MM.1S (cell line): ENCODE results near the gene RALA.

ENCODE experiments used
- DNase-seq: peaks from one replicate; pipeline ENCODE4 v3.0.0-alpha.2; 2015
- H2AFZ ChIP-seq: fragments of 300-600 bp; sonication (generic); 2 replicates; pipeline ENCODE4 v1.6.0; 2016; ENCODE audit warnings: antibody characterized with exemption, low read length
- H3F3A ChIP-seq: fragments of 300-600 bp; sonication (generic); 2 replicates; pipeline ENCODE4 v1.6.1; 2016; ENCODE audit warnings: mild to moderate bottlenecking, antibody characterized with exemption, low read length, moderate library complexity, mixed read lengths; ENCODE audit not compliant: insufficient read depth
- H3K27ac ChIP-seq: fragments of 300-600 bp; sonication (generic); 2 replicates; pipeline ENCODE4 v1.5.1; 2016; ENCODE audit warnings: mild to moderate bottlenecking, low read length
- H3K27me3 ChIP-seq: fragments of 300-600 bp; sonication (generic); replicated peaks from 2 replicates; pipeline ENCODE4 v1.6.0; 2016; ENCODE audit warnings: low read length; ENCODE audit not compliant: insufficient read depth
- H3K36me3 ChIP-seq: fragments of 300-600 bp; sonication (generic); replicated peaks from 2 replicates; pipeline ENCODE4 v1.6.1; 2016; ENCODE audit warnings: mild to moderate bottlenecking, low read length, mixed read lengths; ENCODE audit not compliant: insufficient read depth
- H3K4me1 ChIP-seq: fragments of 300-600 bp; sonication (generic); 2 replicates; pipeline ENCODE4 v1.6.1; 2016; ENCODE audit warnings: low read length, mixed read lengths
- H3K4me2 ChIP-seq: fragments of 300-600 bp; sonication (generic); 2 replicates; pipeline ENCODE4 v1.6.0; 2016; ENCODE audit warnings: low read depth, low read length
- H3K4me3 ChIP-seq: fragments of 300-600 bp; sonication (generic); 2 replicates; pipeline ENCODE4 v1.5.1; 2016; ENCODE audit warnings: low read length, mixed read lengths
- H3K79me2 ChIP-seq: fragments of 300-600 bp; sonication (generic); 2 replicates; pipeline ENCODE4 v1.6.1; 2016; ENCODE audit warnings: mixed run types, low read length, mixed read lengths
- H3K9ac ChIP-seq: fragments of 300-600 bp; sonication (generic); 2 replicates; pipeline ENCODE4 v1.6.1; 2016; ENCODE audit warnings: low read length, mixed read lengths
- H3K9me2 ChIP-seq: fragments of 300-600 bp; sonication (generic); replicated peaks from 2 replicates; pipeline ENCODE4 v1.6.1; 2016; ENCODE audit warnings: mild to moderate bottlenecking, low read length, mixed read lengths; ENCODE audit not compliant: insufficient read depth
- H3K9me3 ChIP-seq: fragments of 300-600 bp; sonication (generic); replicated peaks from 2 replicates; pipeline ENCODE4 v1.6.1; 2016; ENCODE audit warnings: mild to moderate bottlenecking, low read length, mixed read lengths; ENCODE audit not compliant: insufficient read depth
- H4K20me1 ChIP-seq: fragments of 300-600 bp; sonication (generic); 2 replicates; pipeline ENCODE4 v1.6.1; 2016; ENCODE audit warnings: mild to moderate bottlenecking, low read length, moderate library complexity, mixed read lengths; ENCODE audit not compliant: insufficient read depth
- CTCF ChIP-seq: fragments of 300-600 bp; sonication (generic); IDR thresholded peaks from 2 replicates; pipeline ENCODE4 v1.5.1; 2016; ENCODE audit warnings: antibody characterized with exemption, low read length, mixed read lengths
- EZH2 ChIP-seq: fragments of 300-600 bp; sonication (generic); optimal IDR thresholded peaks from 2 replicates; pipeline ENCODE3; 2017; ENCODE audit warnings: low read depth, mild to moderate bottlenecking, antibody characterized with exemption, low read length, mixed read lengths
- EZH2phosphoT487 ChIP-seq: fragments of 300-600 bp; sonication (generic); IDR thresholded peaks from 2 replicates; pipeline ENCODE4 v1.6.1; 2018; ENCODE audit warnings: antibody characterized with exemption, low read length

RALA gene

DNA sequence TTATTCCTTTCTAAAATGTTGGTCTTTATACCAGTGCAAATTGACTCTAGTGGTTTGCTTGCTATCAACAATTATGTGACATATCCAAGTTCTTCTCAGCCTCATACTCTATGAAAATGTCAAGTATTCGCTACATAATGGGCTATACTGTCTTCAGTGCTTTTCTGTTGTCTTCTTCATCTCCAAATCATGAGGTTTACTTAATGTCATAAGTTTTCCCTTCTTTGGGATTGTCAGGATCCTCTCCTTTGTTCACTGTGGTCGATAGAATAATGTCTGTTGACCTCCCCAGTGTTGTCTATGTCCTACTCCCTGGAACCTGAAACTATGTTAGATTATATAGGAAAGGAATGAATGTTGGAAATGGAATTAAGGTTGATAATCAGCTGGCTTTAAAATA lies 16.4 kb upstream of the RALA start:
- Histone ChIP-seq H3K9me2 (no peaks in the 10 kb centered on the region), H3K27me3 (no peaks in the 10 kb centered on the region), H3F3A (no peaks in the 10 kb centered on the region), H3K27ac (no peak overlapping the region), H3K79me2 (no peaks in the 10 kb centered on the region), H3K9ac (no peak overlapping the region), H4K20me1 (no peaks in the 10 kb centered on the region), H3K4me1 (no peaks in the 10 kb centered on the region), H3K4me3 (no peak overlapping the region), H3K36me3 (no peaks in the 10 kb centered on the region), H3K4me2 (no peak overlapping the region), H2AFZ (no peak overlapping the region), H3K9me3 (no peaks in the 10 kb centered on the region)
- DNase-seq = no peak
- TF ChIP-seq EZH2 (no peak), EZH2phosphoT487 (no peak), CTCF (no peak)

- H3K4me2 ChIP-seq = no peak overlapping the region
- no peak overlapping the region for H3K9ac ChIP-seq
- no peak for DNase-seq
- H3F3A ChIP-seq = no peaks in the 10 kb centered on the region
- no peak overlapping the region for H2AFZ ChIP-seq
- no peaks in the 10 kb centered on the region for H3K36me3 ChIP-seq
- no peaks in the 10 kb centered on the region for H3K9me2 ChIP-seq
- no peaks in the 10 kb centered on the region for H3K27me3 ChIP-seq
- no peaks in the 10 kb centered on the region for H4K20me1 ChIP-seq
- no peaks in the 10 kb centered on the region for H3K4me1 ChIP-seq
- H3K27ac ChIP-seq = no peak overlapping the region
- H3K9me3 ChIP-seq = no peaks in the 10 kb centered on the region
- H3K79me2 ChIP-seq = no peaks in the 10 kb centered on the region
- TF ChIP-seq EZH2 = no peak
- TF ChIP-seq CTCF = no peak
- no peak for TF ChIP-seq EZH2phosphoT487
- no peak overlapping the region for H3K4me3 ChIP-seq
Observed at GRCh38 chr7:39607865-39608264, 15.5 kb upstream of the RALA start.

DNA sequence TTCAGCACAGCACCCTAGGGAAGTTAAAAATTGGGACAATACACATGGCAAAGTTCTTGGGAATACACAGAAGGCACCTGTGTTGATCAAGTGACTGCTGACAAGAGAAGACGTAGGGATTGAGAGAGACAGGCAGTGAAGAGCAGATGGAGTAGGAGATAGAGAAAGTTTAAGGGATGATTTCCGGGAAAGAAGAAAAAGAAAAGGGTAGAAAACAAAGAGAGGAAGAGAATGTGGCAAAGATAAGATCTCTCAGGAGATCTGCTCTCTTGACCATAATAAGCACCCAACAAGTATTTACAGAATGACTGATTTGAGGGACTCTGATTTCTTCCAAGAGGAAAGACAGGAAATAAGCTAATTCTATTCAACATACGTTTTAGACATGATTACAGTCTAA lies 15.1 kb upstream of the RALA start:
- Histone ChIP-seq H4K20me1 (no peaks in the 10 kb centered on the region), H3F3A (no peaks in the 10 kb centered on the region), H2AFZ (no peak overlapping the region), H3K9ac (no peak overlapping the region), H3K4me2 (no peak overlapping the region), H3K9me2 (no peaks in the 10 kb centered on the region), H3K9me3 (no peaks in the 10 kb centered on the region), H3K4me3 (no peak overlapping the region), H3K27me3 (no peaks in the 10 kb centered on the region), H3K4me1 (no peaks in the 10 kb centered on the region), H3K27ac (no peak overlapping the region), H3K79me2 (no peaks in the 10 kb centered on the region), H3K36me3 (no peaks in the 10 kb centered on the region)
- DNase-seq = no peak
- TF ChIP-seq EZH2phosphoT487 (no peak), EZH2 (no peak), CTCF (no peak)
